Measurements from ENCODE around the gene LMNA.

- no peak for TF ChIP-seq POLR2A (IDR thresholded peaks at IDR 0.05)
- no peak for TF ChIP-seq CTCF (IDR thresholded peaks at IDR 0.05)
Measured at GRCh38 chr1:156103521-156103947, 11.0 kb upstream of the LMNA start.
